Measurements from ENCODE around the gene CCL7. TPM values are rescaled to one million over a fixed set of nuclear protein-coding genes. Genes with fewer than 3 reads are reported as not detected.

CCL7 gene
- total RNA-seq, 2 experiments from 2014 or later = not detected

GRCh38 chr17:34308371-34308770 lies 38.4 kb downstream of the CCL7 start:
- Histone ChIP-seq H3K36me3 (ENCODE audit: insufficient read depth, low read length) (no peaks in the 10 kb centered on the region), H3K9me2 (ENCODE audit: insufficient read depth, low read length) (no peaks in the 10 kb centered on the region), H2AFZ (ENCODE audit: low read length) (no peak overlapping the region), H3K9me3 (ENCODE audit: low read length) (no peaks in the 10 kb centered on the region), H3K4me3 (ENCODE audit: low read depth, low read length, poor library complexity, severe bottlenecking) (no peak overlapping the region), H3K27ac (ENCODE audit: low read depth, low read length, poor library complexity, severe bottlenecking) (no peak overlapping the region), H4K20me1 (ENCODE audit: insufficient read depth, low read length) (no peaks in the 10 kb centered on the region), H3K4me1 (ENCODE audit: insufficient read depth, low read length, poor library complexity, severe bottlenecking) (no peaks in the 10 kb centered on the region), H3K79me2 (ENCODE audit: insufficient read depth, low read depth, low read length) (no peaks in the 10 kb centered on the region), H3K4me2 (ENCODE audit: low read length) (no peak overlapping the region)
- no peak for DNase-seq (ENCODE audit: low spot score)
- POLR2A ChIA-PET = no interaction called here
- BruUV-seq (replicated peaks) = no TSS peak
- TF ChIP-seq EZH2phosphoT487 (IDR thresholded peaks at IDR 0.05; ENCODE audit: borderline replicate concordance, low read depth, low read length) (no peak), CTCF (conservative IDR thresholded peaks at IDR 0.05; ENCODE audit: low read length) (no peak)
- intact Hi-C loops (cut with micrococcal nuclease; ENCODE audit: unreplicated experiment) = no loop called here
- CTCF ChIA-PET (ENCODE audit: unreplicated experiment) = no interaction called here

DNA sequence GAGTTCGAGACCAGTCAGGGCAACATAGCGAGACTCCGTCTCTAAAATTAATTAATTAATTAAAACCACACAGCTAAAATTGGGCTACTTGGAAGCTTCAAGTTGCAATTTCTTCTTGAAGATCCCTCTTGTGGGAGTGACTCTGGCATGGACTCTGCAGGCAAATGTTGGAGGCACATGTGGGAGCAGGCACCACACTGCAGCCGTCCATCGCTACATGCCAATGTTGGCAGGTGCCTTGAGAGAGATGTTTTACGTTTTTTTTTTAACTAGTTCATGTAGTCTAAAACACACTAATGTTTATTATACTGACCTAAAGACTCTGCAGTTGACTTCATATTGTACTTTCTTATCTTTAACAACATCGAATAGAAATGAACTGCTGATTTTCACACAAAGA lies 41.3 kb downstream of the CCL7 start:
- intact Hi-C loops (cut with micrococcal nuclease; ENCODE audit: unreplicated experiment) = no loop called here
- no peaks in the 10 kb centered on the region for H3K4me1 ChIP-seq (ENCODE audit: insufficient read depth, low read length, poor library complexity, severe bottlenecking)
- no peak overlapping the region for H3K27ac ChIP-seq (ENCODE audit: low read depth, low read length, poor library complexity, severe bottlenecking)
- H3K9me3 ChIP-seq (ENCODE audit: low read length) = no peaks in the 10 kb centered on the region
- no peaks in the 10 kb centered on the region for H3K79me2 ChIP-seq (ENCODE audit: insufficient read depth, low read depth, low read length)
- no peaks in the 10 kb centered on the region for H3K36me3 ChIP-seq (ENCODE audit: insufficient read depth, low read length)
- no peak for TF ChIP-seq CTCF (conservative IDR thresholded peaks at IDR 0.05; ENCODE audit: low read length)
- no peak for TF ChIP-seq EZH2phosphoT487 (IDR thresholded peaks at IDR 0.05; ENCODE audit: borderline replicate concordance, low read depth, low read length)
- ChIA-PET POLR2A (no interaction called here), CTCF (ENCODE audit: unreplicated experiment) (no interaction called here)
- no peaks in the 10 kb centered on the region for H4K20me1 ChIP-seq (ENCODE audit: insufficient read depth, low read length)
- H3K9me2 ChIP-seq (ENCODE audit: insufficient read depth, low read length) = no peaks in the 10 kb centered on the region
- no peak overlapping the region for H3K4me2 ChIP-seq (ENCODE audit: low read length)
- H3K4me3 ChIP-seq (ENCODE audit: low read depth, low read length, poor library complexity, severe bottlenecking) = no peak overlapping the region
- no peak for DNase-seq (ENCODE audit: low spot score)
- BruUV-seq (replicated peaks) = no TSS peak
- no peak overlapping the region for H2AFZ ChIP-seq (ENCODE audit: low read length)

GRCh38 chr17:34312080-34312479 lies 42.1 kb downstream of the CCL7 start:
- POLR2A ChIA-PET = no interaction called here
- CTCF ChIA-PET (ENCODE audit: unreplicated experiment) = no interaction called here

More at GRCh38 chr17:34312080-34312479, 42.1 kb downstream of the CCL7 start:
- Histone ChIP-seq H3K4me2 (ENCODE audit: low read length) (no peak overlapping the region), H3K27ac (ENCODE audit: low read depth, low read length, poor library complexity, severe bottlenecking) (no peak overlapping the region), H3K36me3 (ENCODE audit: insufficient read depth, low read length) (no peaks in the 10 kb centered on the region), H3K79me2 (ENCODE audit: insufficient read depth, low read depth, low read length) (no peaks in the 10 kb centered on the region), H3K9me3 (ENCODE audit: low read length) (no peaks in the 10 kb centered on the region), H3K4me1 (ENCODE audit: insufficient read depth, low read length, poor library complexity, severe bottlenecking) (no peaks in the 10 kb centered on the region), H3K9me2 (ENCODE audit: insufficient read depth, low read length) (no peaks in the 10 kb centered on the region), H3K4me3 (ENCODE audit: low read depth, low read length, poor library complexity, severe bottlenecking) (no peak overlapping the region), H2AFZ (ENCODE audit: low read length) (no peak overlapping the region), H4K20me1 (ENCODE audit: insufficient read depth, low read length) (no peaks in the 10 kb centered on the region)
- DNase-seq (ENCODE audit: low spot score) = no peak
- BruUV-seq (replicated peaks) = no TSS peak
- intact Hi-C loops (cut with micrococcal nuclease; ENCODE audit: unreplicated experiment) = no loop called here
- TF ChIP-seq EZH2phosphoT487 (IDR thresholded peaks at IDR 0.05; ENCODE audit: borderline replicate concordance, low read depth, low read length) (no peak), CTCF (conservative IDR thresholded peaks at IDR 0.05; ENCODE audit: low read length) (no peak)

All from OCI-LY7 (cell line).